ENCODE measurements around the gene SNX4. TPM values are rescaled to one million over a fixed set of nuclear protein-coding genes. Genes with fewer than 3 reads are reported as not detected.
"Not testable (repeated sequence)": the region's sequence is repeated elsewhere in the genome, so short reads cannot be mapped to it uniquely, and the experiment has no call there.

The SNX4 gene
- total RNA-seq, 1 donor from 2014 or later: 37.8 TPM

DNA sequence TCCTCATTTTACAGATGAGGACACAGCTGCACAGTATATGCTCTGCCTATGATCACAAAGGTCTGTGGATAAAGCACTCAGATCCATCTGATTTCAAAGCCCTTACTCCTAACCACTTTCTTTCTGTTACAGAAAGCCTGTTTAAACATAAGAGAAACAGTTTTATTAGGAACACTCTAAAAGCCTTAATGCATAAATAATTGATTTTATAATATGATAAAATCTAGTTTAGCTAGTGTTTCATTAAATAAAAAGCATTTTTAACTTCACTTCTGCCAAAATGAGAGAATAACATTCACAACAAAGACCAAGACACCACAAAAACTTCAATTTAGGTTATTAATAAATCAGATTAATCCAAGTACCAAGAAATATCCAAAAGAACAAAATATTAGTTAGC, 21.4 kb downstream of the SNX4 start:
- H3K36me3 ChIP-seq (ENCODE audit: control insufficient read depth, insufficient read depth, low read length): no peaks in the 10 kb centered on the region
- DNase-seq (ENCODE audit: low read depth): no peak
- H3K4me3 ChIP-seq (ENCODE audit: low read depth, low read length): no peak overlapping the region
- no peaks in the 10 kb centered on the region for H3K27me3 ChIP-seq (ENCODE audit: control insufficient read depth, insufficient read depth, low read length)
- TF ChIP-seq CTCF (IDR thresholded peaks at IDR 0.05; ENCODE audit: insufficient read depth, low read length, poor library complexity, severe bottlenecking): no peak

- no peak overlapping the region for H3K4me3 ChIP-seq (ENCODE audit: low read depth, low read length)
- H3K36me3 ChIP-seq (ENCODE audit: control insufficient read depth, insufficient read depth, low read length): no peaks in the 10 kb centered on the region
- no peak for DNase-seq (ENCODE audit: low read depth)
- no peaks in the 10 kb centered on the region for H3K27me3 ChIP-seq (ENCODE audit: control insufficient read depth, insufficient read depth, low read length)
- no peak for TF ChIP-seq CTCF (IDR thresholded peaks at IDR 0.05; ENCODE audit: insufficient read depth, low read length, poor library complexity, severe bottlenecking)
Measured at GRCh38 chr3:125496701-125497100, 23.3 kb downstream of the SNX4 start.

DNA sequence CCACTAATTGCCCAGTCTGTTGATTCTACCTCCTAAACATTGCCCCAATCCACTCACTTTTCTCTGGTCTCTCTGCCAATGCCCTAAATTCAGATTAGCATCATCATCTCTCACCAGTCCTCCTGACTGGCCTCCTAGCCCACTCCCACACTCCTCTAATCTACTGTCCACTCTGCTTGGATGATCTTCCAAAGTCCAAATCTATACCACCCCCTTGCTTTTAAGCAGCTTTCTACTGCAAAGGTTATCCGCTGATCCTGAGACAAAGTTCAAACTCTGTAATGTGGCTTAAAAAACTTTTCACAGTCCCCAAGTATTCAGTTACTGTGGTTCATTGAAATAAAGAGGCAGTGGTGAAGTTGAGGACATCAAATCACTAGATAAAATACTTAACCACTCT, 37.6 kb downstream of the SNX4 start:
- H3K4me3 ChIP-seq (ENCODE audit: low read depth, low read length): no peak overlapping the region
- H3K27me3 ChIP-seq (ENCODE audit: control insufficient read depth, insufficient read depth, low read length): no peaks in the 10 kb centered on the region
- H3K36me3 ChIP-seq (ENCODE audit: control insufficient read depth, insufficient read depth, low read length): no peaks in the 10 kb centered on the region
- DNase-seq (ENCODE audit: low read depth): no peak
- no peak for TF ChIP-seq CTCF (IDR thresholded peaks at IDR 0.05; ENCODE audit: insufficient read depth, low read length, poor library complexity, severe bottlenecking)

- Histone ChIP-seq H3K27me3 (ENCODE audit: control insufficient read depth, insufficient read depth, low read length) (no peaks in the 10 kb centered on the region), H3K4me3 (ENCODE audit: low read depth, low read length) (no peak overlapping the region), H3K36me3 (ENCODE audit: control insufficient read depth, insufficient read depth, low read length) (no peaks in the 10 kb centered on the region)
- TF ChIP-seq CTCF (IDR thresholded peaks at IDR 0.05; ENCODE audit: insufficient read depth, low read length, poor library complexity, severe bottlenecking): no peak
- DNase-seq (ENCODE audit: low read depth): no peak
Measured at GRCh38 chr3:125481786-125482185, 38.2 kb downstream of the SNX4 start.

- not testable (repeated sequence) for H3K4me3 ChIP-seq (ENCODE audit: low read depth, low read length); DNase-seq (ENCODE audit: low read depth); H3K36me3 ChIP-seq (ENCODE audit: control insufficient read depth, insufficient read depth, low read length); H3K27me3 ChIP-seq (ENCODE audit: control insufficient read depth, insufficient read depth, low read length)
Measured at GRCh38 chr3:125481375-125481759, 38.6 kb downstream of the SNX4 start.

- TF ChIP-seq CTCF (IDR thresholded peaks at IDR 0.05; ENCODE audit: insufficient read depth, low read length, poor library complexity, severe bottlenecking): no peak
- no peaks in the 10 kb centered on the region for H3K36me3 ChIP-seq (ENCODE audit: control insufficient read depth, insufficient read depth, low read length)
- no peak for DNase-seq (ENCODE audit: low read depth)
Measured at GRCh38 chr3:125480656-125481374, 39.2 kb downstream of the SNX4 start.

More at GRCh38 chr3:125480656-125481374, 39.2 kb downstream of the SNX4 start:
- Histone ChIP-seq H3K27me3 (ENCODE audit: control insufficient read depth, insufficient read depth, low read length) (no peaks in the 10 kb centered on the region), H3K4me3 (ENCODE audit: low read depth, low read length) (no peak overlapping the region)

All from kidney epithelial cell (primary cell).